PC-3 (cell line): ENCODE measurements around the gene AKR1C2. TPM values are rescaled to one million over a fixed set of nuclear protein-coding genes. Genes with fewer than 3 reads are reported as not detected.
A peak's percentile ranks its signal among the peaks of the same experiment; 100 is the strongest.

Source experiments
- ATAC-seq: fragments of 200-7000 bp; cut with Tn5 transposase; 2 replicates; pipeline ENCODE4 v1.9.1; 2020; ENCODE audit warnings: mild to moderate bottlenecking, moderate library complexity
- BruUV-seq: library from RNA; stranded (reverse); fragments of 400-500 nt; replicated peaks from 2 replicates; lab custom pipeline; 2021; lab: Mats Ljungman, UMichigan
- CTCF ChIA-PET: fragments of 300-600 bp; sonication (Branson Sonifier 250); formaldehyde crosslinking; loops from one replicate; lab custom pipeline; 2022; ENCODE audit warnings: antibody characterized with exemption; lab: Charles Lee
- POLR2A ChIA-PET: fragments of 300-600 bp; sonication (Branson Sonifier 250); formaldehyde crosslinking; loops from one replicate; lab custom pipeline; 2022; ENCODE audit warnings: antibody characterized with exemption; ENCODE audit not compliant: unreplicated experiment; lab: Charles Lee
- DNase-seq: peaks from one replicate; pipeline ENCODE4 v3.0.0-alpha.2; 2015
- H2AFZ ChIP-seq: fragments of 300-600 bp; sonication (generic); 2 replicates; pipeline ENCODE4 v1.6.0; 2016; ENCODE audit warnings: antibody characterized with exemption, low read length
- H3F3A ChIP-seq: fragments of 300-600 bp; sonication (generic); one replicate; pipeline ENCODE4 v1.6.0; 2017; ENCODE audit warnings: antibody characterized with exemption, low read length, control low read depth, mild to moderate bottlenecking; ENCODE audit not compliant: unreplicated experiment
- H3K27ac ChIP-seq: fragments of 300-600 bp; sonication (generic); 2 replicates; pipeline ENCODE4 v1.5.1; 2016; ENCODE audit warnings: mild to moderate bottlenecking, low read length
- H3K27me3 ChIP-seq: fragments of 300-600 bp; sonication (generic); 2 replicates; pipeline ENCODE4 v1.6.1; 2016; ENCODE audit warnings: low read length, mixed read lengths
- H3K36me3 ChIP-seq: fragments of 300-600 bp; sonication (generic); 2 replicates; pipeline ENCODE4 v1.6.1; 2016; ENCODE audit warnings: low read depth, mixed run types, low read length, mixed read lengths
- H3K4me1 ChIP-seq: fragments of 300-600 bp; sonication (generic); 2 replicates; pipeline ENCODE4 v1.5.1; 2016; ENCODE audit warnings: low read length; ENCODE audit not compliant: insufficient read depth
- H3K4me2 ChIP-seq: fragments of 300-600 bp; sonication (generic); 2 replicates; pipeline ENCODE4 v1.6.0; 2016; ENCODE audit warnings: low read length
- H3K4me3 ChIP-seq: fragments of 300-600 bp; sonication (generic); 2 replicates; pipeline ENCODE4 v1.5.1; 2016; ENCODE audit warnings: mild to moderate bottlenecking, low read length, mixed read lengths
- H3K79me2 ChIP-seq: fragments of 300-600 bp; sonication (generic); 2 replicates; pipeline ENCODE4 v1.6.1; 2017; ENCODE audit warnings: low read length, mixed read lengths
- H3K9ac ChIP-seq: fragments of 300-600 bp; sonication (generic); 2 replicates; pipeline ENCODE4 v1.6.0; 2016; ENCODE audit warnings: mild to moderate bottlenecking, low read length
- H3K9me2 ChIP-seq: fragments of 300-600 bp; sonication (generic); replicated peaks from 2 replicates; pipeline ENCODE4 v1.6.1; 2016; ENCODE audit warnings: mixed run types, low read length, mixed read lengths
- H3K9me3 ChIP-seq: fragments of 300-600 bp; sonication (generic); 2 replicates; pipeline ENCODE4 v1.6.1; 2016; ENCODE audit warnings: low read length, mixed read lengths
- H4K20me1 ChIP-seq: fragments of 300-600 bp; sonication (generic); 2 replicates; pipeline ENCODE4 v1.6.1; 2016; ENCODE audit warnings: low read length, mixed read lengths
- EZH2 ChIP-seq: fragments of 300-600 bp; sonication (generic); IDR thresholded peaks from one replicate; pipeline ENCODE4 v1.6.1; 2017; ENCODE audit warnings: antibody characterized with exemption, mild to moderate bottlenecking, low read length; ENCODE audit not compliant: unreplicated experiment
- EZH2phosphoT487 ChIP-seq: fragments of 300-600 bp; sonication (generic); IDR thresholded peaks from 2 replicates; pipeline ENCODE4 v1.6.1; 2018; ENCODE audit warnings: mild to moderate bottlenecking, antibody characterized with exemption, low read length, borderline replicate concordance
- intact Hi-C: fragments of 100-400 bp; cut with micrococcal nuclease; formaldehyde crosslinking; loops from 2 replicates; pipeline ENCODE4 v1.9.0; 2023
- total RNA-seq: library from RNA; depleted of rRNA; stranded (reverse); fragments of >200 nt; gene quantifications from 2 replicates; pipeline ENCODE4 v1.2.3, GENCODE V29; 2014
- TF ChIP-seq, protein P1 (sequence below): fragments of 300-600 bp; sonication (generic); conservative IDR thresholded peaks from 2 replicates; pipeline ENCODE4 v1.5.1; 2017; ENCODE audit warnings: antibody characterized with exemption, low read depth, mild to moderate bottlenecking, low read length

The AKR1C2 gene
- total RNA-seq, 1 experiment from 2014 or later = 0.66 TPM

DNA sequence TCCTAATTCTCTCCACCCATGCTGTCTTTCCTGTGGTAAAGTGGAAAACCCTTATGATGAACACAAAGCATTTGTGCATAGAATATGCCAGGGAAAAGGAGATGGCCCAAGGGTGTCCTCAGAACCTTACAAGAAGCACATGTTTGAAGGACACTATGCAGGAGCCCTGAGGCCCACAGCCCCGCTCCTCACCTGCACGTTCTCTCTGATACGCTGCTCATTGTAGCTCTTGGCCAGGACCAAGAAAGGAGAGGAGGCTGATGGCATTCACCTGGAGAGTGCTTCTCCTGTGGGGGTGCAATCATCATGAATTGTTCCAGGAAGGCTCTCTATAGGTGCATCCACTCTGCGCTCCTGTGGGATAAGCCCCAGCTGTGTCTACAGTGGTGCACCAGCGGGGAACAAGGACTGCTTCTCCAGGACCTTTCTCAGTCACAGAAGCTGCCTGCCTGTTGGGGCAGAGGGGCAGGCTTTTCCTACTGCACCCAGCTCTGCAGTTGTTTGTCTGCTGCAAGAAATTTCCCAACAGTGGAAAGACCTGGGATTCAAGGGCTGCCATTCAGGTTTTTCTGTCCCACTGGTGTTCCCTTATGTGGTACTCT lies 19.9 kb downstream of the AKR1C2 start:
- H3K27ac ChIP-seq = no peak overlapping the region
- intact Hi-C loops = no loop called here
- no peak for DNase-seq

GRCh38 chr10:4982764-4983226 lies 20.9 kb downstream of the AKR1C2 start:
- Histone ChIP-seq H3K9me3 (no peaks in the 10 kb centered on the region), H3K9ac (no peak overlapping the region), H3K4me3 (no peak overlapping the region), H3K4me1 (no peaks in the 10 kb centered on the region), H3K9me2 (no peaks in the 10 kb centered on the region), H3F3A (no peaks in the 10 kb centered on the region), H3K27me3 (no peaks in the 10 kb centered on the region), H2AFZ (no peak overlapping the region), H4K20me1 (no peaks in the 10 kb centered on the region), H3K27ac (no peak overlapping the region), H3K79me2 (no peaks in the 10 kb centered on the region), H3K4me2 (no peak overlapping the region), H3K36me3 (no peaks in the 10 kb centered on the region)
- DNase-seq = peak; percentile 1
- ATAC-seq = peak; percentile 46
- ChIA-PET CTCF (interaction anchor here (0.6 to 1.9 kb wide), 2 partner anchors 56 to 133 kb away, joined by 4 to 7 read pairs; no protein-coding TSS in a partner anchor), POLR2A (no interaction called here)
- intact Hi-C loops = loop anchor here (1.0 kb wide), 1 partner anchor 133 kb away; no protein-coding TSS in a partner anchor
- TF ChIP-seq, protein P1, sequence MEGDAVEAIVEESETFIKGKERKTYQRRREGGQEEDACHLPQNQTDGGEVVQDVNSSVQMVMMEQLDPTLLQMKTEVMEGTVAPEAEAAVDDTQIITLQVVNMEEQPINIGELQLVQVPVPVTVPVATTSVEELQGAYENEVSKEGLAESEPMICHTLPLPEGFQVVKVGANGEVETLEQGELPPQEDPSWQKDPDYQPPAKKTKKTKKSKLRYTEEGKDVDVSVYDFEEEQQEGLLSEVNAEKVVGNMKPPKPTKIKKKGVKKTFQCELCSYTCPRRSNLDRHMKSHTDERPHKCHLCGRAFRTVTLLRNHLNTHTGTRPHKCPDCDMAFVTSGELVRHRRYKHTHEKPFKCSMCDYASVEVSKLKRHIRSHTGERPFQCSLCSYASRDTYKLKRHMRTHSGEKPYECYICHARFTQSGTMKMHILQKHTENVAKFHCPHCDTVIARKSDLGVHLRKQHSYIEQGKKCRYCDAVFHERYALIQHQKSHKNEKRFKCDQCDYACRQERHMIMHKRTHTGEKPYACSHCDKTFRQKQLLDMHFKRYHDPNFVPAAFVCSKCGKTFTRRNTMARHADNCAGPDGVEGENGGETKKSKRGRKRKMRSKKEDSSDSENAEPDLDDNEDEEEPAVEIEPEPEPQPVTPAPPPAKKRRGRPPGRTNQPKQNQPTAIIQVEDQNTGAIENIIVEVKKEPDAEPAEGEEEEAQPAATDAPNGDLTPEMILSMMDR = no peak
- TF ChIP-seq EZH2phosphoT487 (no peak), EZH2 (no peak)
- no TSS peak for BruUV-seq

More for the DNA sequence above, 19.9 kb downstream of the AKR1C2 start:
- H2AFZ ChIP-seq = no peak overlapping the region
- CTCF ChIA-PET = no interaction called here
- no peaks in the 10 kb centered on the region for H3K79me2 ChIP-seq
- TF ChIP-seq, protein P1 = no peak
- TF ChIP-seq EZH2 = no peak
- no peak for TF ChIP-seq EZH2phosphoT487
- H3K9ac ChIP-seq = no peak overlapping the region
- H3K36me3 ChIP-seq = no peaks in the 10 kb centered on the region
- no peak for ATAC-seq
- no peaks in the 10 kb centered on the region for H4K20me1 ChIP-seq
- POLR2A ChIA-PET = no interaction called here
- H3F3A ChIP-seq = no peaks in the 10 kb centered on the region
- H3K4me2 ChIP-seq = no peak overlapping the region
- H3K4me1 ChIP-seq = no peaks in the 10 kb centered on the region
- H3K9me3 ChIP-seq = no peaks in the 10 kb centered on the region
- no peak overlapping the region for H3K4me3 ChIP-seq
- H3K9me2 ChIP-seq = no peaks in the 10 kb centered on the region
- H3K27me3 ChIP-seq = no peaks in the 10 kb centered on the region
- BruUV-seq = no TSS peak

- H3K27me3 ChIP-seq = no peaks in the 10 kb centered on the region
- no TSS peak for BruUV-seq
- peak; percentile 52 for DNase-seq
- no peaks in the 10 kb centered on the region for H3K9me3 ChIP-seq
- no peak overlapping the region for H3K4me3 ChIP-seq
- no peak overlapping the region for H2AFZ ChIP-seq
- H3K4me2 ChIP-seq = no peak overlapping the region
- ATAC-seq = peak; percentile 62
- no peaks in the 10 kb centered on the region for H3K79me2 ChIP-seq
- no peaks in the 10 kb centered on the region for H3K4me1 ChIP-seq
- ChIA-PET CTCF (interaction anchor here (0.6 to 1.9 kb wide), 2 partner anchors 29 to 132 kb away, joined by 3 to 7 read pairs; no protein-coding TSS in a partner anchor), POLR2A (no interaction called here)
- TF ChIP-seq, protein P1 = peak; percentile 52
- TF ChIP-seq EZH2 = no peak
- no peaks in the 10 kb centered on the region for H3K36me3 ChIP-seq
- intact Hi-C loops = loop anchor here (1.0 kb wide), 1 partner anchor 133 kb away; no protein-coding TSS in a partner anchor
- H3K9ac ChIP-seq = no peak overlapping the region
- no peaks in the 10 kb centered on the region for H3K9me2 ChIP-seq
- no peaks in the 10 kb centered on the region for H3F3A ChIP-seq
- no peak overlapping the region for H3K27ac ChIP-seq
- no peaks in the 10 kb centered on the region for H4K20me1 ChIP-seq
Observed at GRCh38 chr10:4981722-4982471, 21.8 kb downstream of the AKR1C2 start.
